ENCODE data around the gene ARL6.

ARL6 gene, protein sequence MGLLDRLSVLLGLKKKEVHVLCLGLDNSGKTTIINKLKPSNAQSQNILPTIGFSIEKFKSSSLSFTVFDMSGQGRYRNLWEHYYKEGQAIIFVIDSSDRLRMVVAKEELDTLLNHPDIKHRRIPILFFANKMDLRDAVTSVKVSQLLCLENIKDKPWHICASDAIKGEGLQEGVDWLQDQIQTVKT

DNA sequence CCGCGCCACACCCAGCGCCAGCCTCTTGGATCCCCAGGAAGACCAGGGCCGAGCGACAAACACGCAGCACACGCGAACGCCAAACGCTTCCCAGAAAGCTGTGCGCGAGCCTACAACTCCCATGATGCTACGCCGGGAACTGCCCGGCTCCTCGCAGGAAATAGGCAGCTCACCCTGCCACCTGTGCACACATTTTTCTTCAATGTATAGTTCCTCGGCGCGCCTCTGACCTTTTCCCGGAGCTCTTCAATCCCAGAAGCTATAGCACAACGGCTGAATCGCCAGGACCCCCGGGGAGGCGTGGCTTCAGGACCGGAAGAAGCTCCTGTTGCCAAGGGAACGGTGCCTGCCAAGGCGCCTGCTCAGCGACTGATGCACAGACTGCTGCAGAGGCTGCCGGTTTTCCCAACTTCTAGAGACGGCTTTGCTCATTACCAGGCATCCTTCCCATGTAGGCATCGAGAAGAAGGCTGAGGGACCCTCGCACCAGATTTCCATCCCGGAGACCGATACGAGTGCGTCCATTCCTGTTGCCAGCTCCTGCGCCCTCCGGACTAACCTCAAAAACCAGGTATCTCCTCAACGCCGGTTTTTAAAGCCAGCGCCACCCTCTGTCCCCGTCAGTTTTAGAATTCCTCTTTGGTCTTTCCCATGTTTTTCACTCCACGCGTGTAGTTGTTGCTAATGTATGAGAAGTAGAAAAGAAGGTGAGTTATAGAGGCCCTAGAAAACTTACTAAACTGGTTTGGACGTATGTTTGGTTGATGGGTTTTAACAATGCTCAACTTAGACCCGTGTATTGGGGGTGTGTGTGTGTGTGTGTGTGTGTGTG, at the start of gene ARL6:
Gene ARL6 (plus strand): TSS at position 352 of the 832 bp plus-strand sequence. CDS start 3,350 bp downstream, outside the sequence.
- TF ChIP-seq, protein P1, sequence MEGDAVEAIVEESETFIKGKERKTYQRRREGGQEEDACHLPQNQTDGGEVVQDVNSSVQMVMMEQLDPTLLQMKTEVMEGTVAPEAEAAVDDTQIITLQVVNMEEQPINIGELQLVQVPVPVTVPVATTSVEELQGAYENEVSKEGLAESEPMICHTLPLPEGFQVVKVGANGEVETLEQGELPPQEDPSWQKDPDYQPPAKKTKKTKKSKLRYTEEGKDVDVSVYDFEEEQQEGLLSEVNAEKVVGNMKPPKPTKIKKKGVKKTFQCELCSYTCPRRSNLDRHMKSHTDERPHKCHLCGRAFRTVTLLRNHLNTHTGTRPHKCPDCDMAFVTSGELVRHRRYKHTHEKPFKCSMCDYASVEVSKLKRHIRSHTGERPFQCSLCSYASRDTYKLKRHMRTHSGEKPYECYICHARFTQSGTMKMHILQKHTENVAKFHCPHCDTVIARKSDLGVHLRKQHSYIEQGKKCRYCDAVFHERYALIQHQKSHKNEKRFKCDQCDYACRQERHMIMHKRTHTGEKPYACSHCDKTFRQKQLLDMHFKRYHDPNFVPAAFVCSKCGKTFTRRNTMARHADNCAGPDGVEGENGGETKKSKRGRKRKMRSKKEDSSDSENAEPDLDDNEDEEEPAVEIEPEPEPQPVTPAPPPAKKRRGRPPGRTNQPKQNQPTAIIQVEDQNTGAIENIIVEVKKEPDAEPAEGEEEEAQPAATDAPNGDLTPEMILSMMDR (IDR thresholded peaks at IDR 0.05; ENCODE audit: control insufficient read depth, insufficient read depth, low read depth, low read length, missing control alignments), result peak; percentile 14
- peak; percentile 41 for DNase-seq (ENCODE audit: low read depth)
- peak within 1 kb of the TSS; percentile 79 for H3K4me3 ChIP-seq (ENCODE audit: control insufficient read depth, low read depth, low read length)

DNA sequence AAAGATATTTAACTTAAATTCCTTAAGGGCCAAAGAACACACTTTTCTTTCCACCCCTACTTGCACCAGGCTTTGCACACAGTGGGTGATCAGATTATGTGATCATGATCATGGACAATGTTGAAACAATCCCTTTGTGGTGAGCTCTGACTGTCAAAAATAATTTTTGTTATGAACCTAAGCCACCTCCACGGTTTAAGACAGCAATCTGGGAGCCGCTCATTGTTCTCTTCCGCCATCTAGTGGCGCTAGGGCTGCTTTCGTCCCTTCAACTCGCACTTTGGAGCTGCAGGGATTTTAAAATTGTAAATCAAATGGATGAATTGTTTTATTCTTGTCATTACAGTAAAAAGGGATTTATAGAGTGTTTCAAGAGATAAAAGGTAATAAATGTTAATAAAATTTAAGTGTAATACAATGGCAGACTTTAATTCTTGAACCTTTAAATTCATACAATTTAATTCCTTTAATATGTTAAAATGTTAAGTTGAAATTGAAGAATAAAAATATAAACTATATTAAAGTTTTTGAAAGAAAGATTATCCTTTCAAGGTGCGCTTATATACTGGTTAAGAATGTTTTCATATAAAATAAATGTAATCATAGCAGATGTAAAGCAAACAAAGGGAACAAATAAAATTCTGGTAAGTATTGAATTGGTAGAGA, 45.3 kb upstream of the ARL6 start:
- H3K4me3 ChIP-seq (ENCODE audit: control insufficient read depth, low read depth, low read length), result no peak overlapping the region
- TF ChIP-seq, protein P1 (IDR thresholded peaks at IDR 0.05; ENCODE audit: control insufficient read depth, insufficient read depth, low read depth, low read length, missing control alignments), result peak; percentile 96
- no peak for DNase-seq (ENCODE audit: low read depth)

DNA sequence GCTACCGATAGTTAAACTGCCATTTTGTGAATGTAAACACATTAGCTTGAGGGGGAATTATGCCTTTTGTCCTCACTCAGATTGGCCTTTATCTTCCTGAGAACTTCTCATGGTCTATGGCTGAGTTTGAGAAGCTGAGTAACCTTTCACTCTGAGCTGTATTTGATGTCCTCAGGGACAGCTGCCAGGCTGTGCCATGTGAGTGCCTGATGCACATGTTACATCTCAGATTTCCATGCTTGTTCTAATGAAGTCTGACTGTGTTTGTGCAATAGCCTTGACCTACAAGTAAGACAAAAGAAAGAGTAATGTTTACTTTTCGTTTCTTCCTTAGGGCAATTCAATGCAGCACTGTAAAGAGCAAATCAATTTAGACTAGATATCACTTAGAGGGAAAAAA, 44.1 kb upstream of the ARL6 start:
- DNase-seq (ENCODE audit: low read depth), result no peak
- no peak overlapping the region for H3K4me3 ChIP-seq (ENCODE audit: control insufficient read depth, low read depth, low read length)
- TF ChIP-seq, protein P1 (IDR thresholded peaks at IDR 0.05; ENCODE audit: control insufficient read depth, insufficient read depth, low read depth, low read length, missing control alignments), result no peak

DNA sequence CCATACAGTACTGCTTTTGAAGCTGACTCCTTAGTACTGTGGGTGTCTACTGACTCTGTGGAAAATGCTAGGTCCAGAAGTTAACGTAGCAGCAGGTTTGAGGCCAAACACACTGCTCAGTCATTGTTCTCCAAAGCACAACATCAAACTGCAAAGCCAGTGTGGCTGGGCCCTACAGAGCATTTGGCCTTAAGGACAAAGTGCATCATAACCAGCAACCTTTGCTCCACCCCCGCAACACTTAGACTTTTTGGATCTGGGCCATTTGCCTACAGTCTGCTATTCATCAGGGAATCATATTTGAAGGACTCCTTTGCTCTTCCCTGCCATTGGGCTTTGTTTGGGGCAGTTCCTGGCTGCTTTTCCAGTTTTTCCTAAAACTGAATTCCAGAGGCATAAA, 43.1 kb upstream of the ARL6 start:
- H3K4me3 ChIP-seq (ENCODE audit: control insufficient read depth, low read depth, low read length), result no peak overlapping the region
- TF ChIP-seq, protein P1 (IDR thresholded peaks at IDR 0.05; ENCODE audit: control insufficient read depth, insufficient read depth, low read depth, low read length, missing control alignments), result no peak

DNA sequence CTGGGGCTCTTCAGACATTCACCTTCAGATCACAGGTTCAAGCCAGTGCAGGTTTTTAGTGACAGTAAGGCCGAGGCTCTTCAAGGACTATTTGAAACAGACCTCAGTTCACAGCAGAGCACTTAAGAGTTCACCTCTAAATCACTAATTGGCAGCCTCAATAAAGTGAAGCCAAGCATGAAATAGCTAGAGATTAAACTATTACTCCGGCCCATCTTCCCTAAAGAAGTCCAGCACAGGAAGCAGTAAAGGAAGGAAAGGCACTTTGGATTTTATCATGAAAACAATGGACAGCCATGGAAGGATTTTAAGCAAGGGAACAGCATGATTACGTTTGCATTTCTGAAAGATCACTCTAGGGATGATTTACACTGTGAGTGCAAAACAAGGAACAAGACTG, 27.6 kb upstream of the ARL6 start:
- H3K4me3 ChIP-seq (ENCODE audit: control insufficient read depth, low read depth, low read length), result no peak overlapping the region
- DNase-seq (ENCODE audit: low read depth), result no peak
- TF ChIP-seq, protein P1 (IDR thresholded peaks at IDR 0.05; ENCODE audit: control insufficient read depth, insufficient read depth, low read depth, low read length, missing control alignments), result no peak

More for the DNA sequence above, 43.1 kb upstream of the ARL6 start:
- DNase-seq (ENCODE audit: low read depth), result no peak

DNA sequence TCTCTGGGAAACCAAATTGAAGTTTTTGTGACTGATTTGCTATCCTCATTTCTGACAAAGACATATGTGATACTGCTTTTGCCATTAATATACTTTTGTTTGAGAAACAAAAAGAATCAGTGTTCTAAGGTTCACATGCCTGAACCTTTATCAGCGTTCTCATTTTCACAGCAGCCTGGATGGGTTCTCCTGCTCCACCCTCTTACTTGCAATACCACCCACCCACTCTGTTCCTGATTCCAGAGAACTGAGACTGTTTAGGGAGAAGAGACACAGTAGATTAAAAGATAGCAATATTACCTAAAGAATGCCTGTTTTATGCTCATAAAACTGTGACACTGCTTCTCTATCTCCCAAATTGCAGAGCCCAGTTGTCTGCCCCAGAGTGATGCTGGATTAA, 25.8 kb upstream of the ARL6 start:
- TF ChIP-seq, protein P1 (IDR thresholded peaks at IDR 0.05; ENCODE audit: control insufficient read depth, insufficient read depth, low read depth, low read length, missing control alignments), result no peak
- no peak for DNase-seq (ENCODE audit: low read depth)
- H3K4me3 ChIP-seq (ENCODE audit: control insufficient read depth, low read depth, low read length), result no peak overlapping the region
